Astrocyte of the hippocampus (primary cell): Measurements from ENCODE around the gene PFKFB3.
"Not testable (repeated sequence)": the region's sequence is repeated elsewhere in the genome, so short reads cannot be mapped to it uniquely, and the experiment has no call there.

Experiments
- DNase-seq: peaks from one replicate; pipeline ENCODE4 v3.0.0; 2011; ENCODE audit warnings: low read depth, low spot score

PFKFB3 gene

GRCh38 chr10:6272126-6272525, 69.4 kb downstream of the PFKFB3 start:
- DNase-seq: no peak

GRCh38 chr10:6273351-6273750, 70.6 kb downstream of the PFKFB3 start:
- no peak for DNase-seq

DNA sequence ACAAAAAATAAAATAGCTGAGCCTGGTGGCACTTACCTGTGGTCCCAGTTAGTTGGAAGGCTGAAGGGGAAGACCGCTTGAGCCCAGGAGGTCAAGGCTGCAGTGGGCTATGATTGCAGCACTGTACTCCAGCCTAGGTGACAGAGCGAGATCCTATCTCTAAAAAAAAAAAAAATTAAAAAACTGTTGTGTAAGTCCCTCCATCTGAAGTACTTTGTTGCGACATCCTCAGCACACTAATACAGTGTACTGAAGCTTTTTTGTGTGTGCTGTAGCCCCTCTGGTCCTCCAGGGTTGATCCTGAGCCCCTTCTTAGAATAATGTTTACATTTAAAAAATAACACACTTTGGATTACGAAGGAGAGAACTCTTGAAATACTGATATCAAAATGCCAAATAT, 71.3 kb downstream of the PFKFB3 start:
- no peak for DNase-seq

DNA sequence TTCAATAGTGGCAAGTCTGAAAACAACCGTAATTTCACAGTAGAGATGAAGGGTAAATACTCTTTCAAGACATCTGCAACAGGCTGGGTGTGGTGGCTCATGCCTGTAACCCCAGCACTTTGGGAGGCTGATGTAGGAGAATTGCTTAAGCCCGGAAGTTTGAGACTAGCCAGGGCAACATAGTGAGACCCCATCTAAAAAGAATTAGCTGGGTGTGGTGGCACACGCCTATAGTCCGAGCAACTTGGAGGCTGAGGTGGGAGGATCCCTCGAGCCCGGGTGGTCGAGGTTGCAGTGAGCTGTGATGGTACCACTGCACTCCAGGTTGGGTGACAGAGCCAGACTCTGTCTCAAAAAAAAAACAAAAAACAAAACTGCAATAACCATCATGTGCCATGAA, 71.8 kb downstream of the PFKFB3 start:
- DNase-seq: no peak

DNA sequence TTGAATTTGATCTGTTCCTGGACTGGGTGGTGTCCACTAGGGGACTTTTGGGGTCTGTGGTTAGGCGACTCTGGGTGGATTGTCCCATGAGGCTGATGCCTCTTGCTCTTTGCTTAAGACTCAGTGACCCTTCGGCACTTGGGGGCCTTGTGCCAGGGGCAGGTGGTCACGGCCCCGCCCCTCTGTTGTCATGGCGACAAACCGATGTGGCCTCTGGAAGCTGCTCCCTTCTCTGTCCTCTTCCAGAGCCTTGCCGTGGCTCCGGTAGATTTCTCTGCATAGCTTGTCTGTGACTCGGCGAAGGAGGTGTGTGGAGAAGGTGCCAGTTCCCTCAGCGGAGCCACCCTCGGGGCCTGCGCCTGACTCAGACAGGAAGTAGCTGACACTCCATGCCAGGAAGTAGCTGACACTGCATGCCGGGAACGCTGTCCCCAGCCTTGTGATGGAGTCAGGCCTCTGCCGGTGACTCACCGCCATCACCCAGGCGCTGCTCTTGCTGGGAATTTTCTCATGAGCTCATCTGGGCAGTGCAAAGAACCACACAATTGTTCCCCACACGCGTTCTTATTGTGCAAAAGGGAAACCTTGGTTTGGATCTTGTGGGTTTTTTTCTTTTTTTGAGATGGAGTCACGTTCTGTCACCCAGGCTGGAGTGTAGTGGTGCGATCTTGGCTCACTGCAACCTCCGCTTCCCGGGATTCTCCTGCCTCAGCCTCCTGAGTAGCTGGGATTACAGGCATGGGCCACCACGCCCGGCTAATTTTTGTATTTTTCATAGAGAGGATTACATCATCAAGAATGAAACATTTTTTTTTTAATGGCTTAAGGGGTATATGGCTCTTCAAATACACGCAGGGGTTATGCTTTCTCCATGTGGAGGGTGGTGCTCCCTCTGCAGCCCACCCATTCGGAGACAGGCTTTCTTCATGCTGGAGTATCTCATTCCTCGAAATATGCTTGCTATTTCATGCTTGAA, 72.6 kb downstream of the PFKFB3 start:
- peak; percentile 98 for DNase-seq

GRCh38 chr10:6276356-6276755, 73.6 kb downstream of the PFKFB3 start:
- DNase-seq: no peak

DNA sequence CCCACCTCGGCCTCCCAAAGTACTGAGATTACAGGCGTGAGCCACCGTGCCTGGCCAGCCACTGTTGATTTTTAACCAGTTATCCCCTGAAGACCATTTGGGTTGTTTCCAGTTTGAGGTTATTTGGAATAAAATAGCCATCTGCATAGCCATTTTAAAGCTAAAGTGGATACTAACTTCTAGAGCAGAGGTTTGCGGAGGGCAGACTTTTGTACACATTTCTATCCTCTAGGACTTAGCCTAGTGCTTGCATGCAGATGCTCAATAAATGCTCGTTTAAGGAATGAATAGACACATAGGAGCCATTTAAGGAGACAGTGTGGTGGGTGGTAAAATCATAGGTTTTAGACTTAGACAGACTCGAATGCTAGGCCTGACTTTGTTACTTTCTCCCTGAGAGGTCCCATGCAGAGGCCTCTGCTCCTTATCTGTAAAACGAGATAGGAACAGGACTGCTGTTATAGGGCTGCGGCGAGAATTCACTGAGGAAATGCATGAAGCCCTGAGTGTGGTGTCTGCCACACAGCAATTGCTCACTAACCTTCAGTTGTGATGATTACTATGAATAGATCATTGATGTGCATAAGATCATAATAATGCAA, 75.9 kb downstream of the PFKFB3 start:
- DNase-seq: no peak

DNA sequence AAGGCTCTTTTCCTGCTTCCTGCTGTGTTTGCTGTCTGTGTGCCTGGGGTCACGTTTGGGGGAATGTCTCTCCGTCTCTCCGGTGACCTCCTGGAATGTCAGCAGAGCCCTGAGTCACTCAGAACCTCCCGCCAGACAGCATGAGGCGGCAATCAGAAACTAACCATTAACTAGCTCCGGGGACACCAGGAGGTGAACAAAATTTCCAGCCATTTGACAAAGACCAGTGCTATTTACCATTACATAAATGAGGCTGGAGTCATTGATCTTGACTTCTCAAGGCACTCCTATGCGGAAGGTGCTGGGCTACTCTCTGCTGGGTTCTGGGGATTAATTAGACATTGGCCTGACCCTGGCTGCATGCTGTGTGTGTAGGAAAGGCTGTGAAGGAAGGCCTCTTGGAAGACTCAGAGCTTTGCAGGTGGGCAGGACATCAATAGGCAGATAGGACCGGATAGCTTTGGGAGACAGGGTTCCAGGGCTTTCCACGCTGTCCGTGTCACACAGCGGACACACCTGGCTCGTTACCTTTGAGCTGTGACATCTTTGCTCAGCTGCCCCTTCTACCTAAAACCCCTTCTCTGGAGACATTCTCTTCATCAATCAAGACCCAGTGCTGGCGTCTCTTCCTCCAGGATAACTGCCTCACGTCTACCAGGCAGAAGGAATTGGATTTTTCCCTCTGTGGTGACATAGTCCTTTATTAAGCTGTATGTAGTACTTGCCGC, 77.0 kb downstream of the PFKFB3 start:
- peak; percentile 76 for DNase-seq

DNA sequence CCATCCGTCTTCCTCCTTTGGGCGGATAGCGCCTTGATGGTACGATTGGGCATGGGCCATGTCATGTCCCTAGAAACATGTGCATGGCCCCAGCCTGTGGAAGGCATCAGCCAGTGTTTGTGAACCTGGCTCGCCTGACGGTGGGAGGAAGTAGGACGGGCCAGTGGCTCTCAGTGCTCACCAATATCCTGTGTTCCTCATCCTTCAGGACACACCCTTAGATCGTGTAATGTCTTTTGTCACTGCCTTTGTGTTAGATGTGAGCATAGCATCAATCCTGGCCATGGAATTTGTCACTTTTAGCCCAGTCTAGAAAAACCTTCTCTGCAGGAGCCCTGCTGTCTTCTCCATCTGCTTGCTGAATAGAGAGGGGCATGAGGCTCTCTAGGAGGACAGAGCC, 77.6 kb downstream of the PFKFB3 start:
- no peak for DNase-seq

- no peak for DNase-seq
Observed at GRCh38 chr10:6282454-6282958, 79.8 kb downstream of the PFKFB3 start.

DNA sequence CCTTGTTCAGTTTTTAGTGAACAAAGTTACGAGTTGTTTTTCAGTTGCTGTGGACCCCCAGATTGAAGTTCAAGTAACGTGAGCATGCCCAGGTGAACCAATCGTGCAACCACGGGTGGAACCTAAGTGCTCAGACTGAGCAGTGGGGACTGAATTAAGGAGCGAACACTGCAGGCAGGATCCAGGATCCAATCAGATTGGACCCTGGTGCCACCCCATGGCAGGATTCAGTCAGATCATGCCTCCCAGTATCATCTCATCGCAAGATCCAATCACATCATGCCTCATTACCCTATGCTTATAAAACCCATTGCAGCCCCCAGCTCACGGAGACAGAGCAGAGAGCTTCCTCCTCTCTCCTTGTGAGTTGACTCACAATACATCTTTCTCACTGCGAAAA, 80.9 kb downstream of the PFKFB3 start:
- DNase-seq: no peak

DNA sequence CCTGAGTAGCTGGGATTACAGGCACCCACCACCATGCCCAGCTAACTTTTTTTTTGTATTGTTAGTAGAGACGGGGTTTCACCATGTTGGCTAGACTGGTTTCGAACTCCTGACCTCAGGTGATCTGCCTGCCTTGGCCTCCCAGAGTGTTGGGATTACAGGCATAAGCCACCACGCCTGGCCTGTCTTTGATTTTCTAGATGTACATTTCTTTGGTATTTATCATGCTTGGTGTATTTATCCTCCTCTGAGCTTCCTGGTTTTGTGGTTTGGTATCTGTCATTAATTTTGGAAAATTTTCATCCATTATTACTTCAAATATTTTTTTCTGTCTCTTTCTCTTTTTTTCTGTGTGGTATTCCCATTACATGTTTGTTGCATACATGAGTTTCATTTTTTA, 87.9 kb downstream of the PFKFB3 start:
- DNase-seq: not testable (repeated sequence)

DNA sequence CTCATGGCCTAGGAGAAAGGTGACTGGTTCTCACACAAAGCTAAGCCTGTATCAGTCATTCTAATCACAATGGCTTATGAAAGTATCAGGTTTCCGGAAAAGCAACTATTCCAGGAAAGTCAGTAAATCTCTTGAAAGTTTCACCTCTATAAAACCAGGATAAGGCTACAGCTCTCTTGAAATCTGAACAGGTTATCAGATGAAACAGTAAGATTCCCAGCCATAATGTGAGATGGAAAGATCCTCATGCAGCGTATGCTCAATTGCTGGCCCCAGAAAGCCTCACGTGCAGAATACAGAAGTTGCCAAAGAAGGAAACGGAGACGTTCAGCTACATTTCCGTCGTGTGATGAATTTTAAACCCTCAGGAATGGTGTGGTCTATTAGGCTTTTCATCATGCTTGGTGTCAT, 90.0 kb downstream of the PFKFB3 start:
- no peak for DNase-seq

DNA sequence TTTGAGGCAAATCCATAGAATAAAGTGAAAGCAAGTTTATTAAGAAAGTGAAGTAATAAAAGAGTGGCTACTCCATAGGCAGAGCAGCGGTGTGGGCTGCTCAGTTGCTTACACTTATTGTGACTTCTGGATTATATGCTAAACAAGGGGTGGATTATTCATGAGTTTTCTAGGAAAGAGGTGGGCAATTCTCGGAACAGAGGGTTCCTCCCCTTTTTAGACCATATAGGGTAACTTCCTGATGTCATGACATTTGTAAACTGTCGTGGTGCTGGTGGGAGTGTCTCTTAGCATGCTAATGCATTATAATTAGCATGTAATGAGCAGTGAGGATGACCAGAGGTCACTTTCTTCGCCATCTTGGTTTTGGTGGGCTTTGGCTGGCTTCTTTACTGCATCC, 93.7 kb downstream of the PFKFB3 start:
- not testable (repeated sequence) for DNase-seq

DNA sequence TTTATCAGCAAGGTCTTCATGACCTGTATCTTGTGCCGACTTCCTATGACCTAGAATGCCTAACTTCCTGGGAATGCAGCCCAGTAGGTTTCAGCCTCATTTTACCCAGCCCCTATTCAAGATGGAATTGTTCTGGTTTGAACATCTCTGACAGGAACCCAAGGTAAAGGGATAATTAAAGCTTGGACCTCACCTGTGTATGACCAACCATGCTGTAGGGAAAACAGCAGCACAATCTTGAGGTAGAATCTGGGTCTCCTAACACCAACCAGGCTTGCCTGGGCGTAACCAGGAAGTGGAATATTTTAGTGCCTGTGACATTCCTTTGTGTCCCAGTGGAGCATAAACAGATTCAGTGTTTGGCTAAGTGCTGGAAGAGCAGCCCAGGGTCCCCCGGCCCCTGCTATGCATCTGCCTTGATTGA, 94.1 kb downstream of the PFKFB3 start:
- DNase-seq: no peak

DNA sequence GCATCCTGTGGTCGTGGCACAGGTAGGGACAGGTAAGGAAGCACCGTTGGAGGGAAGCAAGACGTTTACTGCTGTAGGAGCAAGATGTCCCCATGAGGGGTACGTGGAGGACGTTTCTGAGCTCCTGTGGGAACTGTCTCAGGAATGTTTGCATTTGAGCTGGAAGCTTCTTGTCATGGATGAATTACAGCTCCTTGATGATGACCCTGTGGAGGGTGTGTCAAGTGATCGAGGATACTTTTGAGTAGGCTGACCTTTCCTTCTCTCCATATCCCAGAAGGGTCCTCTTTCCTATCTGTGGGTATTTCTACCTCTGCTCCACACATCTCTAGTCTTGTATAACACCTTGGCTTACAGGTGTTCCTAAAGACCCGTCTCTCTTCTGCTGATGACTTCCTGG, 94.8 kb downstream of the PFKFB3 start:
- no peak for DNase-seq

GRCh38 chr10:6297951-6298381, 95.2 kb downstream of the PFKFB3 start:
- peak; percentile 31 for DNase-seq

GRCh38 chr10:6298428-6298827, 95.7 kb downstream of the PFKFB3 start:
- no peak for DNase-seq

DNA sequence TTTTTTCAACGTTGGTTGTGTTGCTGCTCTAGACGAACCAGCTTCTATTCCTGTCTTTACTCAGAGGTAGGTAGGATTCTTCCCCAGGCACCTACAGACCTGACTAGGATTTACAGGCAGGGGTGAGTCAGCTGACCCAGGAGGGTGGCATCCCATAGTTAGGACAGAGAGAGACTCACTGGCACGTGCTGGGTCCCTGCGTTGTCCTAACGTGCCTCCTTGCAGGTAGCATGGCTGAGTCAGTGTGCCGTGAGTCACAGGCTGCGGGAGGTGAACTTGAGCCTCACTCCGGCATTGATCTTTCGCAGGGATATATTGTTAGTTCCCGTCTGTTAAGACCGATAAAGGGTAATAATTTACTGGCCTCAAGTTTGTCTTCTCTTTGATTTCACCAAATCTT, 96.5 kb downstream of the PFKFB3 start:
- DNase-seq: peak; percentile 55

DNA sequence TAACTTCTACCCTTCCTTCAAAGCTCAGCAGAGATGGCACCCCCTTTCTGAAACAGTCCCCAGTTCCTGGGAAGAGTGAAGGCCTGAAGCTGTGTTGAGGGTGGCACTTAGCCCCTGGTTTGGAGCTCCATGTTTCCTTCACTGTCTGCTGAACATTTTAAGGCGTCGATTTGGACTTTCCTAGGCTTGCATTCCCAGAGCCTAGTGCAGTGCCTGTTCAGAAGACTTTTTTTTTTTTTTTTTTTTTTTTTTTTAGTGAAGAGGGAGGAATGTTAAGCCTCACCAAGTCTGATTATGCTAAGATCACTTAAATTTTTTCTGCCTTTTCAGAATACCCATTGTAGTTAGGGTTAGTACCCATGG, 97.0 kb downstream of the PFKFB3 start:
- no peak for DNase-seq

- DNase-seq: peak; percentile 58
Observed at GRCh38 chr10:6300106-6300783, 97.5 kb downstream of the PFKFB3 start.
